ENCODE measurements around the gene LRP8. TPM values are rescaled to one million over a fixed set of nuclear protein-coding genes. Genes with fewer than 3 reads are reported as not detected.

LRP8 gene
- total RNA-seq, 1 experiment from 2014 or later, result 69.5 TPM

GRCh38 chr1:53359934-53360276, 32.0 kb upstream of the LRP8 start:
- DNase-seq (ENCODE audit: low spot score) (no peak), ATAC-seq (no peak)
- Mint-ChIP-seq H3K4me1 (no peaks in the 10 kb centered on the region), H3K4me3 (no peak overlapping the region), H3K27me3 (ENCODE audit: low read depth) (peaks cover 45% of the 10 kb centered on the region), H3K27ac (no peak overlapping the region), H3K36me3 (no peaks in the 10 kb centered on the region; the same call in 1 of the 2 replicates), H3K9me3 (peaks cover 5% of the 10 kb centered on the region)
- no peak for TF ChIP-seq ZNF671 (CRISPR knock-in tag; IDR thresholded peaks at IDR 0.05)
- TF ChIP-seq JAZF1 (CRISPR knock-in tag; IDR thresholded peaks at IDR 0.05), result no peak
- TF ChIP-seq NFE2L1 (CRISPR knock-in tag; IDR thresholded peaks at IDR 0.05), result no peak
- no peak for TF ChIP-seq TCF7 (CRISPR knock-in tag; IDR thresholded peaks at IDR 0.05; ENCODE audit: low read depth)
- TF ChIP-seq NFYB (CRISPR knock-in tag; conservative IDR thresholded peaks at IDR 0.05; ENCODE audit: low read depth), result no peak
- TF ChIP-seq ZBTB21 (CRISPR knock-in tag; IDR thresholded peaks at IDR 0.05; ENCODE audit: borderline replicate concordance), result no peak
- TF ChIP-seq NR2C2 (CRISPR knock-in tag; IDR thresholded peaks at IDR 0.05), result no peak
- CTCF ChIA-PET, result interaction anchor here (1.2 kb wide), 1 partner anchor 33 kb away, joined by 3 read pairs; no protein-coding TSS in a partner anchor
- POLR2A ChIA-PET, result interaction anchor here (0.5 kb wide), 1 partner anchor 144 kb away, joined by 3 read pairs; no protein-coding TSS in a partner anchor

- ATAC-seq, result no peak
- H3K4me1 Mint-ChIP-seq, result no peaks in the 10 kb centered on the region
- POLR2A ChIA-PET, result interaction anchor here (0.5 kb wide), 1 partner anchor 145 kb away, joined by 3 read pairs; no protein-coding TSS in a partner anchor
- peaks cover 39% of the 10 kb centered on the region for H3K27me3 Mint-ChIP-seq (ENCODE audit: low read depth)
- H3K4me3 Mint-ChIP-seq, result no peak overlapping the region
- no peaks in the 10 kb centered on the region; the same call in 1 of the 2 replicates for H3K36me3 Mint-ChIP-seq
- no peak for DNase-seq (ENCODE audit: low spot score)
- no peak overlapping the region for H3K27ac Mint-ChIP-seq
- no peak for TF ChIP-seq PREB (CRISPR knock-in tag; IDR thresholded peaks at IDR 0.05; ENCODE audit: borderline replicate concordance)
- TF ChIP-seq ZBTB43 (CRISPR knock-in tag; IDR thresholded peaks at IDR 0.05), result no peak
- TF ChIP-seq ZMAT4 (CRISPR knock-in tag; IDR thresholded peaks at IDR 0.05), result no peak
- TF ChIP-seq STAT6 (CRISPR knock-in tag; conservative IDR thresholded peaks at IDR 0.05; ENCODE audit: low read depth), result no peak
- TF ChIP-seq SMAD3 (CRISPR knock-in tag; IDR thresholded peaks at IDR 0.05; ENCODE audit: borderline replicate concordance), result no peak
- TF ChIP-seq USF2 (CRISPR knock-in tag; IDR thresholded peaks at IDR 0.05), result no peak
- TF ChIP-seq ELF4 (CRISPR knock-in tag; IDR thresholded peaks at IDR 0.05; ENCODE audit: low read depth), result no peak
- TF ChIP-seq ETV6 (CRISPR knock-in tag; IDR thresholded peaks at IDR 0.05), result no peak
- H3K9me3 Mint-ChIP-seq, result peaks cover 5% of the 10 kb centered on the region
- CTCF ChIA-PET, result interaction anchor here (1.2 kb wide), 1 partner anchor 33 kb away, joined by 3 read pairs; no protein-coding TSS in a partner anchor
These were observed 31.5 kb upstream of the LRP8 start for GRCh38 chr1:53359225-53359933.

GRCh38 chr1:53356637-53357036, 28.8 kb upstream of the LRP8 start:
- ATAC-seq, result no peak
- no peak overlapping the region for H3K4me3 Mint-ChIP-seq
- peaks cover 28% of the 10 kb centered on the region for H3K27me3 Mint-ChIP-seq (ENCODE audit: low read depth)
- H3K4me1 Mint-ChIP-seq, result peaks cover 3% of the 10 kb centered on the region; the same call in 1 of the 2 replicates
- H3K9me3 Mint-ChIP-seq, result peaks cover 5% of the 10 kb centered on the region
- POLR2A ChIA-PET, result no interaction called here
- no peak for DNase-seq (ENCODE audit: low spot score)
- H3K36me3 Mint-ChIP-seq, result no peaks in the 10 kb centered on the region; the same call in 1 of the 2 replicates
- CTCF ChIA-PET, result interaction anchor here (0.6 kb wide), 1 partner anchor 851 kb away, joined by 3 read pairs; no protein-coding TSS in a partner anchor
- no peak overlapping the region for H3K27ac Mint-ChIP-seq
- TF ChIP-seq FOXP4 (CRISPR knock-in tag; IDR thresholded peaks at IDR 0.05) (no peak), ZNF425 (CRISPR knock-in tag; conservative IDR thresholded peaks at IDR 0.05) (no peak), KAT7 (CRISPR knock-in tag; IDR thresholded peaks at IDR 0.05; ENCODE audit: borderline replicate concordance) (no peak), JAZF1 (CRISPR knock-in tag; IDR thresholded peaks at IDR 0.05) (no peak), MAX (CRISPR knock-in tag; IDR thresholded peaks at IDR 0.05) (no peak), ZNF423 (CRISPR knock-in tag; IDR thresholded peaks at IDR 0.05) (no peak)
